Activated gamma-delta T cell treated with Interleukin-2 at 50 U/mL for 16 hours (primary cell): Measurements from ENCODE around the gene PPP2R2B.

Experiments
- DNase-seq: peaks from one replicate; pipeline ENCODE4 v3.0.0-alpha.2; 2020

The PPP2R2B gene

GRCh38 chr5:146778795-146779194 lies 99.8 kb downstream of the PPP2R2B start:
- no peak for DNase-seq

- DNase-seq: no peak
Measured at GRCh38 chr5:146778261-146778660, 100.3 kb downstream of the PPP2R2B start.

- no peak for DNase-seq
Measured at GRCh38 chr5:146772881-146773466, 105.6 kb downstream of the PPP2R2B start.

DNA sequence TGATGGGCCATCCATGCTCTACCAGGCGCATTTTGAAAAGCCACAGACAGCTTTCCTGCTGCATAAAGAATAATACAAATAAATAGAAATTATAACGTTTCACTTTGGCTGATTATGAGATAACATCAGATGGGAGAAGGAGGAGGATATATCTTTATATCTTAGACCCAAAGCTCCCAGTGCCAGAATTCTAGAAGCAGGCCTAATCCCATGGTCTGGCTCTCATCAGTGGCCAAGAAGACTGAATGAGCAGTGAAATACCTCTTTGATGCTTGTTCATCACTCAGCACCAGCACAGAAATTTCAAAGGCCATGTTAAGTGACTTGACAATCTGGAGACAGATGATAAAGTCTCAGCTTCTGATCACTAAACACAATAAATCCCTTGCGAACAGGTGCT lies 107.6 kb downstream of the PPP2R2B start:
- DNase-seq: no peak

DNA sequence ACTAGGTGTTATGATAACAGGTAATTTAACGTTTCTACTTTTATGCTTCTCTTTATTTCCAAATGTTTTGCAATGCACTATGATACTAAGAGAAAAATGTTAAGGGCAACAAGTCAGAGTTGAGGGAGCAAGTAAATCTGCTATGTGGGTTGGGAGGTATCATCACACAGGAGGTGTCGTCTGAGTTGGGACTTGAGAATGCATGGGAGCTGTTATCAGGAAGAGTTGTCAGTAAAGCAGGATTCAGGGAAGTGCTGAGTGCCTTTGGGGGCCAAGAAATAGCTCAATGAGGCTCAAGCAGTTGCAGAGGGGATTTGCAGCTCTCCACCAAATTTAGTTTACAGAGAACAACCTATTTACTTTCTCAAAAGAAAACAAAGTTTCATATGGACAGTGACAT lies 108.0 kb downstream of the PPP2R2B start:
- DNase-seq: no peak

DNA sequence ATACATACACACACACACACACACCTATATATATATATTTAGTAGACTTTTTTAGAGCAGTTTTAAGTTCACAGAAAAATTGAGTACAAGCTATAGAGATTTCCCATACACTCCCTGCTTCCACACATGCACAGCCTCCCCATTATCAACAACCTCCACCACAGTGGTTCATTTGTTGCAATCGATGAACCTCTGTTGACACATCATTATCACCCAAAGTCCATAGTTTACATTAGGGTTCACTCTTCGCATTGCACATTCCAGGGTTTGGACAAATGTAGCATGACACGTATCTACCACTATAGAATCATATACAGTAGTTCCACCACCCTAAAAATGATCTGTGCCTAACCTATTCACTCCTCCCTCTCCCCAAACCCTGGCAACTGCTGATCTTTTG lies 111.0 kb downstream of the PPP2R2B start:
- DNase-seq: no peak

GRCh38 chr5:146766013-146766412 lies 112.5 kb downstream of the PPP2R2B start:
- no peak for DNase-seq

- no peak for DNase-seq
Measured at GRCh38 chr5:146765089-146765832, 113.3 kb downstream of the PPP2R2B start.

DNA sequence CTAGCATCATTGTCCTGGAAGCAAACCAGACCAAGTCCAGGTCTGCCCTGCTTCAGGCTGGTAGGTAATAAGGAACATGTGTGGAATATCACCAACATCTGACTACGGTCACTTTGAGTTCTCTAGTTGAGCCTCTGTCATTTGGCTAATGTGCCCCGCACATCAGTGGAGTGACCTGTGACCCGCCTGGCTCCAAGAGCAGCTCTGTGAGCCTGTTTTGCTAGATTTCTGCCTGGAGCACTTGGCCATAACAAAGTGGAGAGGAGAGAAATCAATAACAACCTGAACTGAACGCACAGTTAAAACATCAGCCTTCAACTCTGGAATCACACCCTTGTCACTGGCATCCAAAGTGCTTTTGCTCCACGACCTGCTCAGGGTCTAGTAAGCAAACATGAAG lies 115.7 kb downstream of the PPP2R2B start:
- DNase-seq: no peak

DNA sequence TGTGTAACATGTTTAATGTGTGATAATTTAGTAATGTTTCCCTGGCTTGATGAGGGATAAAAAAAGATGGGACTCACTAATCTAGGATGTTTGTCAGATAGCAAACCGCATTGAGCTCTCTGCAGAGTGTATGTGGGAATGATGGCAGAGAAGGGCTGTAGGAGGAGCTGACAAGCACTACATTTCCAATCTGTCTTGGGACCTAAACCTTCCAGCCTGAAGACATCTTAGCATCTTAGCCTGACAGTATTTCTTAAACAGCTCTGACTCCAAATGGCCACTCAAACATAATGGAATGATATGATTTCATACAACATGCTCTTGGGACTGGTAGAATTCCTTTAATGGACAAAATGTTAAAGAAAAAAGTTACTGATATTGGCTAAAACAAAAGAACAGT lies 116.7 kb downstream of the PPP2R2B start:
- DNase-seq: no peak

- no peak for DNase-seq
Measured at GRCh38 chr5:146758938-146759337, 119.6 kb downstream of the PPP2R2B start.

DNA sequence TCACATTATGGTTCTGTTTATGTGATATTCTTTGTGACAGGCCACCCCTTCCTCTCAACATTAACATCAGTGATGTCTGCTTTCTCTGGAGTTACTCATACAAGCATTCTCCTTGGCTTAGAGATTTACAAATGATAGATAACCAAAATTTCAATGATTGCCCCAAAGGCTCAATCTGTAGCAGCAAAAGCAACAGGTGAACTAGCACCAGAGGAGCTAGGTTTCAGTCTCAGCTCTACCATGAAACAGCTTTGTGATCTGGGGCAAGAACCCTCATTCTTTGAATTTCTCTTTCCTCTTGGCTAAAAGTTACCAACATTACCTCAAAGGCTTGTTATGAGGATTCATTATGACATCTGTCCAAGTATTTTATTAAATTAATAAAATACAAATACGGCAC lies 120.5 kb downstream of the PPP2R2B start:
- no peak for DNase-seq

- no peak for DNase-seq
Measured at GRCh38 chr5:146756546-146756945, 122.0 kb downstream of the PPP2R2B start.

DNA sequence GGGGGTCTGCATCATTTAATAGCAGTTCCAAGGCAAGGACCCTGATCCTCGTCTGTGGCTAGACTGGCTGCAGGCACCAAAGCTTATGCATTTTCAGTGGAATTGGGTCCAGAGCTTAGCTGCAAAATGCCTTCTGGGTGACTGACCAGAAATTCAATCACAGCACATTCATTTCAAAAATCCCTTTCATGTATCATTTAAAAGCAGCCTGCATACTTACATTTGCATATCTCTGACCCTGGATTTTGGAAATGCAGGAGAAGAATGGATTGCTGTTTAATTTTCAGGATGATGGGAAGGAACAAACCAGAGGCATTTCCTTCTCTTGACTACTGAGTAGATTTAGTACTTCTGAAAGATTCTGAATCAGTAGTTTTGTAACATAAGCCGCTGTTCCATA lies 122.8 kb downstream of the PPP2R2B start:
- DNase-seq: no peak

DNA sequence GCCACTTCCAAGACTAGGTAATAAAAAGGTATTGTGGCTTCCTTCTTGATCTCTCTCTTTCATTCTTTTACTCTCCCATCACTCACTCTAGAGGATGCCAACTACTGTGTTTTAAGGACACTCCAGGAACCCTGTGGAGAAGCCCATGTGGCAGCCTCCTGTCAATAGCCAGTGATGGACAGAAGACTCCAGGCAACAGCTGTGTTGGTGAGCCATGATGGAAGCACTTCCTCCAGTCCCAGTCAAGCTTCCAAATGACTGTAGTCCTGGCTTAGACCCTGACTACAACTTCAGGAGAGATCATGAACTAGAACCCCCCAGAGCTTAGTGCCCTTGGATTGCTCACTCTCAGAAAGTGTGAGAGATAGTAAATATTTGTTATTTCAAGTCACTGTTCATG lies 123.9 kb downstream of the PPP2R2B start:
- no peak for DNase-seq

DNA sequence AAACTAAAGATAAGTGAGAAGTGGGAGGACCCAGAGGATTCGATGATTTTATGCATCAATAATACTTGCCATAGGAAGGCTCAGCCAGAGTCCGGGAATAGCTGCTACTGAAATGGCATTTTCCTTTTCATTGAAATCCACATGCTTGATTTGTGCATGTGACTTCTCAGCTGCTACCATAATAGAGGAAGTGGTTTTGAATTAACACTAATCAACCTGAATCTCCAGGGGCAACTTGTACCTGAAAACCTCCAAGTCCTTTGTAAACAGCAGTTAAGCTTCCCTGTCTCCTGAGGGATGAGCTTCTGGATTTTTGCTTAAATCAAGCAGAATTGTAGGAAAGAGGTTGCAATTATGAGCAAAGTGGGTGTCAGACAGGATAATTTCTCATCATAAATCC lies 124.9 kb downstream of the PPP2R2B start:
- no peak for DNase-seq

- peak; percentile 60 for DNase-seq
Measured at GRCh38 chr5:146751781-146752401, 126.7 kb downstream of the PPP2R2B start.

- no peak for DNase-seq
Measured at GRCh38 chr5:146751054-146751453, 127.5 kb downstream of the PPP2R2B start.

GRCh38 chr5:146748533-146748932 lies 130.0 kb downstream of the PPP2R2B start:
- DNase-seq: no peak

DNA sequence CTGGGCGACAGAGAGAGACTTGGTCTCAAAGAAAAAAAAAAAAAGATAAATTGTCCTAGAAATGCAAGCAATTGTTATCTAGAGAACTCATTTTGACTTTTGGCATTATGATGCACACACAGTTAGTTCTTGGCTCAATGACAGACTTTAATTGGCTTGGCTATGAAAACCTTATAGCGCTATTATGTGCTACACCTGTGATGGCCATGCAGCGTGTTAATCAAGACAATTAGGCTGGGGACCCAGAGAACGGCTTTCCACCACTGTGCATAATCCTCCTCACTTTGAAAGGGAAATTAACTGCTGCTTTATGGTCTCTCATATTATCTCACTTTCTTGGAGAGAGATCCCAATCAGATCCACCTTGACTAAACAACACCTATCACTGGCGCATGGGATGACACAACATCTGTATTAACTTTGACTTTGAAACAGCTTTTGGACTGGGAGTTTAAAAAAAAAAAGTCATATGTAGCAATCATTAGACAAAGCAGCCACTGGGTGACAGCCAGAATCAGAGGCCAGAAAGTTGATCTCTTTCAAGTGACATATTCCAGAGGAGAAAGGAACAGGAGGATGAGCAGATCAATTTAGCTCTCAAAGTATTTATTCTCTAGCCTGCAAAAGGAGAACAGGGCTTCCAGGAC lies 132.5 kb downstream of the PPP2R2B start:
- no peak for DNase-seq

- DNase-seq: no peak
Measured at GRCh38 chr5:146744068-146744745, 134.3 kb downstream of the PPP2R2B start.

DNA sequence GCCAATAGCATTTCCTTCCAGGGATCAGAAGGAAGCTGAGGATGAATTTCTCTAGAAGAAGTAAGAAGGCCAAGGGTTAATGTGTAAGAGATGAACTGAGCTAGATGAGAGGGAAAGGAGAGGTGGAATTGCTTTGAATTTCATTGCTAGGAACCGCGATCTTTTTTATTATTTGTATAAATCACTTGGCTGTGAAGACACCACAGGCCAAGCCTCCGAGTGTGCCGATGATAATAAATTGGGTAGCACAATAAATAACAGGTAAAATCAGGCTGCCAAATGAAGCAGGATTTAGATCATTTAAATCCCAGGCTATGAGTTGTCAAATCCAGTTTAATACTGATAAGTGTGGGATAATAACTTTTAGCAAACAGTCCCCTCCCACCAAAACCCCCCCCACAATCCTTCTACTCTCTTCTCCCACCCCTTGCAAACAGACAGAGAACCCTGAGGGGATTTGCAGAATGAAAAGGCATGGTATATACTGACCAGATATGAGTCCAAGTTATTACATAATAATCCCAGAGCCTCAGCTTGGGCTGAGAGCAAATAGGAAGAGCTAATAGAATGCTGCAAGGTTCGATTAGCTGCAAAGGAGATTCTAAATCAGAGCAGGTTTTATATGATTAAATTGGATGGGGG lies 143.5 kb downstream of the PPP2R2B start:
- DNase-seq: no peak

GRCh38 chr5:146732962-146733361 lies 145.6 kb downstream of the PPP2R2B start:
- DNase-seq: no peak
